Cardiac septum (tissue), 1 donor: ENCODE data around the gene DRP2. TPM values are rescaled to one million over a fixed set of nuclear protein-coding genes. Genes with fewer than 3 reads are reported as not detected.
"Not testable (repeated sequence)": the region's sequence is repeated elsewhere in the genome, so short reads cannot be mapped to it uniquely, and the experiment has no call there.

Experiments
- DNase-seq: peaks from one replicate; pipeline ENCODE4 v3.0.0-alpha.2; 2020; ENCODE audit warnings: low spot score
- intact Hi-C: fragments of 100-400 bp; cut with DNase I; formaldehyde crosslinking; loops from one replicate; pipeline ENCODE4 v1.14.0; 2022
- total RNA-seq: library from RNA; stranded (reverse); fragmentation: NEBNext Ultra II Directional; extraction: Animal tissue kit (Norgen Biotek cat#: 25700); gene quantifications from one replicate; pipeline ENCODE4 v1.2.1, GENCODE V29; 2021
- donor health status: DM: no; HTN: no; CAD: no.

DRP2 gene
- total RNA-seq, 1 donor from 2014 or later = not detected

GRCh38 chrX:101232316-101232715 lies 12.7 kb downstream of the DRP2 start:
- DNase-seq = no peak
- intact Hi-C loops = no loop called here

GRCh38 chrX:101237041-101237440 lies 17.5 kb downstream of the DRP2 start:
- DNase-seq = no peak

DNA sequence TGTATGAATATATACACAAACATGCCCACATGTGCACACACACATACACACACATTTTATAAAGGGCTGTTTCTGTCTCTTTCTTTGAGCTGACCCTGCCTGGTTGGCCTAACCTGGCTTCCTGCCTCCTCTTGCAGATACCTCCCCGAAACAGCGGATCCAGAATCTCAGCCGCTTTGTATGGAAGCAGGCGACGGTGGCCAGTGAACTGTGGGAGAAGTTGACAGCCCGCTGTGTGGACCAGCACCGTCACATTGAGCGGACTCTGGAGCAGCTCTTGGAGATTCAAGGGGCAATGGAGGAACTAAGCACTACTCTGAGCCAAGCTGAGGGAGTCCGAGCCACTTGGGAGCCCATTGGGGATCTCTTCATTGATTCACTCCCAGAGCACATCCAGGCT lies 21.9 kb downstream of the DRP2 start:
- intact Hi-C loops = no loop called here
- no peak for DNase-seq

More at GRCh38 chrX:101237041-101237440, 17.5 kb downstream of the DRP2 start:
- intact Hi-C loops = no loop called here

DNA sequence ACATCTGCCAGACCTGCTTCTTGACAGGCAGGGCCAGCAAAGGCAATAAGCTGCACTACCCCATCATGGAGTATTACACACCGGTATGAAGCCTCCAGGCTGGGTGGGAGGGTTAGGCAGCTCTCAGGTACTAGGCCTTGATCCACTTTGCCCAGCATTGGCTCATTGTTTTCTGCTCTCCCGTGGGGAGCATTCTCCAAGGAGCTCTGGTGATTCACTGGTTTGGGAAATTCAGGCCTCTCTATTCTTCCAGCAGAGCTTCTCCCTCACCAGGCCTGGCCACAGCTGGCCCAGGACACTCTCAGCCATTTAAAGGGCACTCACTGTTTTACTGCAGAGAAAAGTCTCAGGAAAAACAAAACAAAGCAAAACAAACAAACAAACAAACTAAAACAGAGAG lies 33.0 kb downstream of the DRP2 start:
- intact Hi-C loops = no loop called here
- no peak for DNase-seq

GRCh38 chrX:101257448-101258258 lies 38.1 kb downstream of the DRP2 start:
- DNase-seq = no peak
- intact Hi-C loops = no loop called here

- DNase-seq = no peak
- intact Hi-C loops = no loop called here
Observed at GRCh38 chrX:101258259-101258581, 38.6 kb downstream of the DRP2 start.

GRCh38 chrX:101260435-101260834 lies 40.8 kb downstream of the DRP2 start:
- intact Hi-C loops = no loop called here
- DNase-seq = no peak

DNA sequence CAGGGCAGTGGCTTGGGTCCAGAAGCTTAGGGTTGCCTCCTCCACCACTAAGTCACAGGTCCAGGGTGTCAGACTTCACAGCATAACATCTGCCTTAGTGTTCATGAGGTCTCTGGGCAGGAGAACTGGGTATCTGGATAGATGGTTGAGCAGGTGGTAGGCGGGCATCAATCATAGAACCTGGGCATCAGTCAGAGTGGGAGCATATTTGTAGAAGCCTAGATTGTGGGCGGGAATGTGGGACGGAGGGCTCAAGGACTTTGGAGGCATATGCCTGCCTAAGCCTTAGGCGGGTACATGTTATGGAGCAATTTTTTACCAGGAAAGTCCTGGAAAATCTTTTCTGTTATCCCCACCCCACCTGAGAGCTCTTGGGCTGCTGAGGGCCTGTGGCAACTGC lies 43.0 kb downstream of the DRP2 start:
- no peak for DNase-seq
- intact Hi-C loops = no loop called here

DNA sequence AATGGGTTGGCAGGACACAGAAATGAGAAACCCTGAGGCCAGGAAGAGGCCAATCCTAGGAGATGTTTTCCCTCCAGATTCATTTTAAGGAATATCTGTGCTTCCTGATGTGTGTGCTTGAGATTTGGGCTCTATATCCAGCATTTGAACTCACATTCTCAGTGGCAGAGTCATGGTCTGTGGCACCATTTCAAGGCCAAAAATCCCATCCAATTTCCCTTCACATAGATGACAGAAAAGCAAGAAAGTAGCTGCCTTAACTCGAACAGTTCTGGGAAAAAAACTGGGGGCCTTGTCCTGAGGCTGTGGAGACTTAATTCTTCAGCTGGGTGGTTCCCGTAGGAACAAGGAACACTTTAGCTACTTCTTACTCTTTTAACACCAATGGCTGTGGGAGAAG lies 44.2 kb downstream of the DRP2 start:
- intact Hi-C loops = no loop called here
- DNase-seq = no peak

DNA sequence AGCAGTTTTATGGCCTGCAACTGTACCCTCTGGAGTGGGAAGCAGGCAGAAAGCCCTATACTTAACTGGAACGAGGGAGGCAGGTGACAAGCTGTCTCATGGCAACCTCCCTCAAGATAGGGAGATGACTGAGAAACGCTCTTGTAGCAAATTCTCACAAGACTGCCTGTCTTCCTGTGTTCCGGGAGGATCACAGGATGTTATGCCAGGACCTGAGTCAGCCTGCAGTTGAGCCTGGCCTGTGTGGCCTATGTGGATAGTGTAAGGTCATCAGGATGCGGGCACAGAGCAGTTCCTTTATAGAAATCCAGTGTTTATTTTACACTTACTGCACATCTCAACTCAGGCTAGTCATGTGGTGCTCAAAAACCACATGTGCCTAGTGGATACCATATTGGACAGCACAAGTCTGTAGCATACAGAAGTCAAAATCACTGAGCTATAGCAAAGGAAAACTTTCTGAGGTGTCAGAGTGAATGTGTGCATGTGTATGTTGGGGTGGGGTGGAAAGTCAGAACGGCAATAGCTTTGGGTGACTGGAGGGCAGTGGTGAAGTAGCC lies 46.4 kb downstream of the DRP2 start:
- DNase-seq = no peak
- intact Hi-C loops = no loop called here

- intact Hi-C loops = no loop called here
Observed at GRCh38 chrX:101274198-101274597, 54.6 kb downstream of the DRP2 start.

DNA sequence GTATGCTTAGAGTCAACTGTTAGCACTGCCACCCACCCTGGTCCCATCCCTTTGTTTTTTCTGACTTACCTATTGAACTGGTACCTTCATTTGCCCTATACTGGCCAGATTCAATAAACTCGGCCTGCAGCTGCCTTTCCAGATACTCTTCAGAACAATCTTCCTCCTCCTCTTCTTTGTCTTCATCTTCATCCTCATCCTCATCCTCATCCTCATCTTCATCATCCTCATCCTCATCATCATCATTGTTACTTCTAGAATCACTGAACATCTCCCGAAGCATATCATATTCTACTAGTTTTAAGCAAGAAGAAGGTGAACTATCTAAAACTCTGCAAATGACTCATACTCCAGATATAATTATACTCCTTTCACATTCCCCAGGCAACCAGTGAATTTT lies 56.7 kb downstream of the DRP2 start:
- no peak for DNase-seq
- intact Hi-C loops = no loop called here

More at GRCh38 chrX:101274198-101274597, 54.6 kb downstream of the DRP2 start:
- DNase-seq = no peak

- intact Hi-C loops = no loop called here
- no peak for DNase-seq
Observed at GRCh38 chrX:101287402-101287801, 67.8 kb downstream of the DRP2 start.

DNA sequence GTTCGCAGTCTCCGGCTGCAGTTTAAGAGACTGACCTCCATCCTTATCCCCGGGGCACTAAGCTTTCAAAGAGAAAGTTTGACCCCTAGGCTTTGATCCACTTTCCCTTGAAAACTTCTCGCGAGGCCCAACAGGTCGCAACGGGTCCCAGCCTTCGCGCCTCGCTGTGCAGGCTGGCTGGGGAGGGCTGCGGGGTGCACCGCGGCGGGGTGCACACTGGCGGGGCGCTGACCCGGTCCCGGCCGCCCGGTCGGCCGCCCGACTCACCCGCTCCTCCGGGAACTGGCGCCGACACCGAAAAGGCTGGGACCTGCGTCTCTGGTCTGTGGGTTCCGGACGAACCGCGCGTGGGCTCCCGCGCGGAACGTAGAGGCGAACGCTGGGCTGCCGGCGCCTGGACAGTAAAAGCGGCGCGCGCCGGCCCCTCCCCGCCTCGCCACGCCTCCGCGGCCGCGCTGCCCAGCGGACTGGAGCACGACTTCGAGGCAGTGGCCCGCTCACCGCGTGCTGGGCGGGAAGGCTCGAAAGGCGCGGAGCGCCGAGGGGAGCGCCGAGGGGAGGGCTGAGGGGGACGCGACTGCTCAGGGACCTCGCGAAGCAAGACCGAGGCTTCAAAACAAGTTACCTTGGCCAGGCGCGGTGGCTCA lies 71.5 kb downstream of the DRP2 start, which contains the start of gene TAF7L:
TSS of gene TAF7L (minus strand) at position 378 of the 647 bp plus-strand sequence. CDS start 3,791 bp downstream, outside the sequence.
- intact Hi-C loops = no loop called here
- no peak for DNase-seq

DNA sequence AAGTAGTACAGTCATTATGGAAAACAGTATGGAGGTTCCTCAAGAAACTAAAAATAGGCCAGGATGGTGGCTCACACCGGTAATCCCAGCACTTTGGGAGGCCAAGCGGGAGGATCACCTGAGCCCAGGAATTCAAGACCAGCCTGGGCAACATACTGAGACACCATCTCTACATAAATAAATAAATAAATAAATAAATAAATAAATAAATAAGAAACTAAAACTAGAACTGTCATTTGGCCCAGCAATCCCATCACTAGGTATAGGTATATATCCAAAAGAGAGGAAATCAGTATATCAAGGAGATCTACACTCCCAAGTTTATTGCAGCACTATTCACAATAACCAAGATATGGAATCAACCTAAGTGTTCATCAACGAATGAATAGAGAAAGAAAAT lies 76.0 kb downstream of the DRP2 start:
- DNase-seq, intact Hi-C loops: not testable (repeated sequence)

DNA sequence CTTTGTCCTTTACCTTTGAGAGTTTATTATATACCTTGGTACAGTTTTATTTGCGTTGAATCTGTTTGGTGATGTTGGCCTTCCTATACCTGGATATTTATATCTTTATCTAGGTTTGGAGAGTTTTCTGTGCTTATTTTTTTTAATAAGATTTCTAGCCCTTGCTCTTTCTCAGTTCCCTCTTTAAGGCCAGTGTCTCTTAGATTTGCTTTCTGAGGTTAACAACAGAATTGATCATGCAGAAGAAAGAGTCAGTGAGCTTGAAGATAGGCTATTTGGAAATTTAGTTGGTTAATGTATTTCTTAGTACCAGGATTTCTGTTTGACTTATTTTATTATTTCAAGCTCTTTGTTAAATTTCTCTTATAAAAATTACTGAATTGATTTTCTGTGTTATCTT lies 84.2 kb downstream of the DRP2 start:
- intact Hi-C loops = no loop called here
- no peak for DNase-seq

Other genes with a start within 250 kb of the DRP2 start
- gene TRMT2B, start 167.7 kb upstream of the DRP2 start, total RNA-seq = 14.1 TPM
- gene TMEM35A, start 140.9 kb upstream of the DRP2 start, total RNA-seq = 0.11 TPM
- 0.46 TPM for gene CENPI, start 121.6 kb upstream of the DRP2 start, total RNA-seq
- gene TAF7L, start 71.5 kb downstream of the DRP2 start, total RNA-seq = not detected
- 24.8 TPM for gene TIMM8A, start 129.0 kb downstream of the DRP2 start, total RNA-seq
- gene BTK, start 166.4 kb downstream of the DRP2 start, total RNA-seq = 1.3 TPM
- 57.5 TPM for gene RPL36A, start 171.2 kb downstream of the DRP2 start, total RNA-seq
- 6.8 TPM for gene GLA, start 188.1 kb downstream of the DRP2 start, total RNA-seq
- 55.6 TPM for gene HNRNPH2, start 188.4 kb downstream of the DRP2 start, total RNA-seq